ENCODE results near the gene POU3F1. TPM values are rescaled to one million over a fixed set of nuclear protein-coding genes. Genes with fewer than 3 reads are reported as not detected.

POU3F1 gene
- total and polyA plus RNA-seq, 2 of the 4 experiments (the other 2 are of a cell fraction): not detected

- TF ChIP-seq ELK1 (IDR thresholded peaks at IDR 0.05; ENCODE audit: borderline replicate concordance, low read depth, low read length): no peak
- no peak for TF ChIP-seq CTCF (conservative IDR thresholded peaks at IDR 0.05; ENCODE audit: low read depth, low read length)
- TF ChIP-seq RFX5 (IDR thresholded peaks at IDR 0.05; ENCODE audit: low read depth, low read length): no peak
- TF ChIP-seq MXI1 (IDR thresholded peaks at IDR 0.05; ENCODE audit: borderline replicate concordance, low read depth, low read length): no peak
- no peak for TF ChIP-seq MAZ (IDR thresholded peaks at IDR 0.05; ENCODE audit: borderline replicate concordance, low read depth, low read length)
- no peak for TF ChIP-seq CEBPB (IDR thresholded peaks at IDR 0.05; ENCODE audit: low read depth, low read length)
- no peak for TF ChIP-seq USF2 (IDR thresholded peaks at IDR 0.05; ENCODE audit: low read depth, low read length)
- no peak for TF ChIP-seq FOS (IDR thresholded peaks at IDR 0.05; ENCODE audit: low read depth, low read length)
- no peak for TF ChIP-seq MAFK (IDR thresholded peaks at IDR 0.05; ENCODE audit: low read depth, low read length)
- no peak for TF ChIP-seq NFE2L2 (IDR thresholded peaks at IDR 0.05; ENCODE audit: low read depth, low read length)
- no peak for TF ChIP-seq CHD1 (IDR thresholded peaks at IDR 0.05; ENCODE audit: low read depth, low read length)
- no peak for TF ChIP-seq RAD21 (IDR thresholded peaks at IDR 0.05; ENCODE audit: low read length)
- TF ChIP-seq BHLHE40 (IDR thresholded peaks at IDR 0.05; ENCODE audit: low read depth, low read length): no peak
- no peak for TF ChIP-seq RCOR1 (IDR thresholded peaks at IDR 0.05; ENCODE audit: insufficient replicate concordance, low read length)
- TF ChIP-seq SMC3 (IDR thresholded peaks at IDR 0.05; ENCODE audit: low read depth, low read length): no peak
- no peak for TF ChIP-seq POLR2A (IDR thresholded peaks at IDR 0.05; ENCODE audit: low read depth, low read length)
- H4K20me1 ChIP-seq (ENCODE audit: insufficient read depth, low read length): peaks cover 14% of the 10 kb centered on the region; the same call in 1 of the 2 replicates
- H4K8ac ChIP-seq (ENCODE audit: low read depth in 2 of 2, low read length in 2 of 2): peak overlapping the region; percentile 90 to 98
- H3K36me3 ChIP-seq (ENCODE audit: control insufficient read depth, insufficient read depth, low read length): peaks cover 27% of the 10 kb centered on the region
- intact Hi-C loops (cut with micrococcal nuclease): no loop called here
- DNase-seq (no peak), ATAC-seq (ENCODE audit: low read depth) (no peak)
- dilution Hi-C loops (cut with HindIII; ENCODE audit: low sequenced_read_pairs, unreplicated experiment): no loop called here
- peak overlapping the region; percentile 68 for H3K18ac ChIP-seq (ENCODE audit: low read depth, low read length)
- H3K23ac ChIP-seq (ENCODE audit: low read depth, low read length): peak overlapping the region; percentile 91
- H3K27ac ChIP-seq (ENCODE audit: insufficient read depth, low read length): peak overlapping the region; percentile 89
- ChIA-PET CTCF (interaction anchor here (1.3 to 2.1 kb wide), 3 partner anchors 10 to 14 kb away, joined by 4 to 7 read pairs (median 4); no protein-coding TSS in a partner anchor), POLR2A (ENCODE audit: unreplicated experiment) (interaction anchor here (0.6 to 1.0 kb wide), 2 partner anchors 13 to 16 kb away, joined by 3 read pairs; no protein-coding TSS in a partner anchor)
- BruUV-seq (replicated peaks): no TSS peak
- peak overlapping the region; percentile 97 for H2AK9ac ChIP-seq (replicated peaks; ENCODE audit: low read depth, low read length, poor library complexity)
- H2BK5ac ChIP-seq (ENCODE audit: low read depth, low read length, poor library complexity, severe bottlenecking): peak overlapping the region; percentile 91
- peak overlapping the region; percentile 46 for H4K5ac ChIP-seq (ENCODE audit: low read depth, low read length)
- peaks cover 26% of the 10 kb centered on the region for H3K9me1 ChIP-seq (ENCODE audit: insufficient read depth, low read length)
- H3K4me3 ChIP-seq (ENCODE audit: insufficient read depth, low read depth, low read length): no peak overlapping the region
- H3K4me1 ChIP-seq (ENCODE audit: control insufficient read depth, insufficient read depth, low read length): peaks cover 40% of the 10 kb centered on the region
- peak overlapping the region; percentile 99 for H2AK5ac ChIP-seq (ENCODE audit: low read depth, low read length)
- H3K27me3 ChIP-seq (ENCODE audit: control insufficient read depth, insufficient read depth, low read length): no peaks in the 10 kb centered on the region
- peak overlapping the region; percentile 87; the same call in 2 of the 3 replicates for H2BK15ac ChIP-seq (ENCODE audit: low read depth, low read length)
- no CpG with 5 or more reads among the region's 2 CpGs for WGBS, 2 experiments (ENCODE audit: extremely low coverage in 2 of 2, insufficient read length in 1 of 2)
- H3K79me1 ChIP-seq (ENCODE audit: low read depth in 1 of 2, low read length in 2 of 2): peaks cover 30 to 85% of the 10 kb centered on the region in 2 experiments; a peak in 3 of 4 replicates
- peak overlapping the region; percentile 98 for H3K4ac ChIP-seq (ENCODE audit: low read depth, low read length)
- peak overlapping the region; percentile 81 for H2BK20ac ChIP-seq (ENCODE audit: low read depth, low read length)
- in situ Hi-C loops (cut with MboI; ENCODE audit: low sequenced_read_pairs): loop anchor here (25.0 kb wide), 3 partner anchors 413 to 1538 kb away; partner anchors contain the start of genes GNL2, MRPS15 and OSCP1
- peak overlapping the region; percentile 99 for H4K91ac ChIP-seq (ENCODE audit: insufficient read depth, low read depth, low read length)
- peak overlapping the region; percentile 86 for H3K14ac ChIP-seq (replicated peaks; ENCODE audit: low read depth, low read length)
- no peaks in the 10 kb centered on the region for H3K9me3 ChIP-seq (ENCODE audit: control insufficient read depth, insufficient read depth, low read length)
- peak overlapping the region; percentile 92 for H2BK120ac ChIP-seq (ENCODE audit: low read depth, low read length)
- peak overlapping the region; percentile 40 for H3K4me2 ChIP-seq (ENCODE audit: low read depth, low read length)
- H3K9ac ChIP-seq (ENCODE audit: low read depth, low read length): peak overlapping the region; percentile 56
- peak overlapping the region; percentile 93 for H3K56ac ChIP-seq (ENCODE audit: extremely low read depth, insufficient read depth, low read length)
- peak overlapping the region; percentile 89 for H2AFZ ChIP-seq (replicated peaks; ENCODE audit: low read length, poor library complexity)
These were observed 46.4 kb downstream of the POU3F1 start for GRCh38 chr1:38000233-38000528.
